Panc1 (cell line): ENCODE data around the gene LITAF. TPM values are rescaled to one million over a fixed set of nuclear protein-coding genes. Genes with fewer than 3 reads are reported as not detected.
"Not testable (repeated sequence)": the region's sequence is repeated elsewhere in the genome, so short reads cannot be mapped to it uniquely, and the experiment has no call there.

Experiments used
- ATAC-seq: fragments of 200-7000 bp; cut with Tn5 transposase; 2 replicates; pipeline ENCODE4 v1.9.1; 2020; ENCODE audit warnings: mild to moderate bottlenecking, moderate library complexity
- BruUV-seq: library from RNA; stranded (reverse); fragments of 400-500 nt; replicated peaks from 2 replicates; lab custom pipeline; 2021; lab: Mats Ljungman, UMichigan
- CTCF ChIA-PET: fragments of 300-600 bp; sonication (Branson Sonifier 250); formaldehyde crosslinking; loops from one replicate; lab custom pipeline; 2022; ENCODE audit warnings: antibody characterized with exemption; lab: Charles Lee
- POLR2A ChIA-PET: fragments of 300-600 bp; sonication (Branson Sonifier 250); formaldehyde crosslinking; loops from one replicate; lab custom pipeline; 2022; ENCODE audit warnings: antibody characterized with exemption; lab: Charles Lee
- DNase-seq: peaks from one replicate; pipeline ENCODE4 v3.0.0-alpha.2; 2010; ENCODE audit warnings: low read depth, low spot score
- H3K27ac ChIP-seq: 2 replicates; pipeline ENCODE4 v1.5.1; 2011; ENCODE audit warnings: mild to moderate bottlenecking, low read length, inconsistent platforms
- H3K27me3 ChIP-seq: fragments of 200-500 bp; sonication (Bioruptor generic); 2 replicates; pipeline ENCODE4 v1.6.0; 2014; ENCODE audit warnings: low read length, inconsistent platforms; ENCODE audit not compliant: control insufficient read depth, insufficient read depth
- H3K36me3 ChIP-seq: fragments of 200-500 bp; sonication (Bioruptor generic); 2 replicates; pipeline ENCODE4 v1.5.1; 2014; ENCODE audit warnings: inconsistent platforms, mild to moderate bottlenecking, low read length, moderate library complexity; ENCODE audit not compliant: control insufficient read depth, insufficient read depth
- H3K4me1 ChIP-seq: 2 replicates; pipeline ENCODE4 v1.5.1; 2011; ENCODE audit warnings: inconsistent platforms, mild to moderate bottlenecking, low read length, moderate library complexity; ENCODE audit not compliant: control insufficient read depth, insufficient read depth
- H3K4me3 ChIP-seq, 2 experiments: 2 replicates each; pipeline ENCODE4 v1.5.1; 2011 to 2012; ENCODE audit warnings: low read depth in 2 of 2, low read length in 2 of 2, mild to moderate bottlenecking in 2 of 2, inconsistent platforms in 1 of 2, moderate library complexity in 1 of 2
- H3K9me3 ChIP-seq: fragments of 200-500 bp; sonication (Bioruptor generic); 2 replicates; pipeline ENCODE4 v1.5.1; 2014; ENCODE audit warnings: low read depth, mild to moderate bottlenecking, inconsistent platforms, low read length, moderate library complexity; ENCODE audit not compliant: control insufficient read depth, insufficient read depth
- CTCF ChIP-seq: fragments of 450-650 bp; IDR thresholded peaks from 2 replicates; pipeline ENCODE4 v1.5.1; 2017; ENCODE audit warnings: mild to moderate bottlenecking
- POLR2AphosphoS5 ChIP-seq: IDR thresholded peaks from 2 replicates; pipeline ENCODE4 v1.6.1; 2012; ENCODE audit warnings: mild to moderate bottlenecking, low read depth, low read length, moderate library complexity
- SIN3A ChIP-seq: IDR thresholded peaks from 2 replicates; pipeline ENCODE4 v1.6.1; 2012; ENCODE audit warnings: low read depth, mild to moderate bottlenecking, low read length, moderate library complexity, borderline replicate concordance; ENCODE audit not compliant: insufficient read depth
- TCF7L2 ChIP-seq: IDR thresholded peaks from 2 replicates; pipeline ENCODE4 v1.6.1; 2011; ENCODE audit warnings: mild to moderate bottlenecking, low read depth, low read length, inconsistent platforms
- in situ Hi-C: cut with HindIII; loops from 2 replicates; pipeline ENCODE4 v1.10.0; 2016; ENCODE audit warnings: low sequenced_read_pairs, low pct_unique_long_range_greater_than_20kb
- intact Hi-C: fragments of 100-400 bp; cut with micrococcal nuclease; formaldehyde crosslinking; loops from one replicate; pipeline ENCODE4 v1.10.0; 2022; ENCODE audit not compliant: unreplicated experiment
- total RNA-seq: library from RNA; stranded (reverse); gene quantifications from one replicate; pipeline ENCODE4 v1.2.1, GENCODE V29; 2021; ENCODE audit not compliant: unreplicated experiment
- TF ChIP-seq, protein P1 (sequence below), 2 experiments: IDR thresholded peaks; 2 replicates each; pipeline ENCODE4 v1.6.1; 2011 to 2012; ENCODE audit warnings: low read depth in 2 of 2, control low read depth in 1 of 2, low read length in 1 of 2, mild to moderate bottlenecking in 1 of 2, moderate library complexity in 1 of 2; ENCODE audit not compliant: insufficient read depth in 1 of 2

The LITAF gene
- total RNA-seq, 1 experiment from 2014 or later, result 85.2 TPM

DNA sequence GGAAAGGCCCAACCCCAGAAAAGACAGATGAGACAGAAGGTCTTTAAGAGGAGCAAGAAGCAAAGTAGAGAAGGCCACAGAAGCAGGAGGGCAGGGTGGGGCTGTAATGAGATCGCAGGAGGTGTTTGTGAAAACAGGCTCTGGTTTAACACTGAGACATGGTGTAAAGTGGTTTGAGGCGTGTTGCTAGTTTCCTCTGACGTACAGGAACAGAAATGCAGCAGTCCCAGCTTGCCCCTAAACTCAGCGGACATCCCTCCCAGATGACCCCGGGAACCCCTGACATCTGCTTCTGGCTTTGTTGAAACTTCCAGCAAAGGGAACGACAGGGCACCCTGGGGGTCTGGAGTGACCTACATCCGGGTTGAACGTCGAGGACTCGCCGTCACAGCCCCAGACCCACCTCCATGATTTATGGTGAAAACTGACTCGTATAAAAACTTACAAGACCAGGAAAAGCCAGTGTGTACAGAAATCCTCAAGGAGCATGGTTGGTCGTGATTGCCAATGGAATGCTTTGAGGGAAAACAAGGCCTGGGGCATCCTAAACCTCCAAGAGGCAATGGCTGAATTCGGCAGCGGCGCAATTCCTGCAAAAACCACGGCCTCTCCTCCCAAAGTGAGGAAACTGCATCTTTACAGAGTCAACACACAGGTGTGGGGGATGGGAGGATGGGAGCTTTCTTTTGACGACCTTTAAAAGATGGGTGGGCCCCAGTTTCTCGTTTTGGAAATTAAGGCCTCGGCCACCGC, 25.8 kb downstream of the LITAF start:
- Histone ChIP-seq H3K4me3 (no peak overlapping the region), H3K36me3 (no peaks in the 10 kb centered on the region), H3K4me1 (peaks cover 3% of the 10 kb centered on the region), H3K9me3 (peaks cover 3% of the 10 kb centered on the region; the same call in 1 of the 2 replicates), H3K27me3 (no peaks in the 10 kb centered on the region), H3K27ac (no peak overlapping the region)
- POLR2A ChIA-PET, result interaction anchor here (0.7 kb wide), 1 partner anchor 299 kb away, joined by 3 read pairs; no protein-coding TSS in a partner anchor
- ATAC-seq (no peak), DNase-seq (no peak)
- TF ChIP-seq POLR2AphosphoS5 (no peak), TCF7L2 (no peak), SIN3A (no peak), CTCF (no peak)
- TF ChIP-seq, protein P1, sequence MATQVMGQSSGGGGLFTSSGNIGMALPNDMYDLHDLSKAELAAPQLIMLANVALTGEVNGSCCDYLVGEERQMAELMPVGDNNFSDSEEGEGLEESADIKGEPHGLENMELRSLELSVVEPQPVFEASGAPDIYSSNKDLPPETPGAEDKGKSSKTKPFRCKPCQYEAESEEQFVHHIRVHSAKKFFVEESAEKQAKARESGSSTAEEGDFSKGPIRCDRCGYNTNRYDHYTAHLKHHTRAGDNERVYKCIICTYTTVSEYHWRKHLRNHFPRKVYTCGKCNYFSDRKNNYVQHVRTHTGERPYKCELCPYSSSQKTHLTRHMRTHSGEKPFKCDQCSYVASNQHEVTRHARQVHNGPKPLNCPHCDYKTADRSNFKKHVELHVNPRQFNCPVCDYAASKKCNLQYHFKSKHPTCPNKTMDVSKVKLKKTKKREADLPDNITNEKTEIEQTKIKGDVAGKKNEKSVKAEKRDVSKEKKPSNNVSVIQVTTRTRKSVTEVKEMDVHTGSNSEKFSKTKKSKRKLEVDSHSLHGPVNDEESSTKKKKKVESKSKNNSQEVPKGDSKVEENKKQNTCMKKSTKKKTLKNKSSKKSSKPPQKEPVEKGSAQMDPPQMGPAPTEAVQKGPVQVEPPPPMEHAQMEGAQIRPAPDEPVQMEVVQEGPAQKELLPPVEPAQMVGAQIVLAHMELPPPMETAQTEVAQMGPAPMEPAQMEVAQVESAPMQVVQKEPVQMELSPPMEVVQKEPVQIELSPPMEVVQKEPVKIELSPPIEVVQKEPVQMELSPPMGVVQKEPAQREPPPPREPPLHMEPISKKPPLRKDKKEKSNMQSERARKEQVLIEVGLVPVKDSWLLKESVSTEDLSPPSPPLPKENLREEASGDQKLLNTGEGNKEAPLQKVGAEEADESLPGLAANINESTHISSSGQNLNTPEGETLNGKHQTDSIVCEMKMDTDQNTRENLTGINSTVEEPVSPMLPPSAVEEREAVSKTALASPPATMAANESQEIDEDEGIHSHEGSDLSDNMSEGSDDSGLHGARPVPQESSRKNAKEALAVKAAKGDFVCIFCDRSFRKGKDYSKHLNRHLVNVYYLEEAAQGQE (IDR thresholded peaks at IDR 0.05; ENCODE audit: insufficient read depth in 1 of 2, low read depth in 2 of 2, low read length in 1 of 2), result no peak
- BruUV-seq, result no TSS peak
- intact Hi-C loops (no loop called here), in situ Hi-C loops (no loop called here)
- CTCF ChIA-PET, result no interaction called here

- H3K9me3 ChIP-seq, H3K27ac ChIP-seq, intact Hi-C loops, BruUV-seq, ATAC-seq, POLR2A ChIA-PET, H3K36me3 ChIP-seq, H3K27me3 ChIP-seq, DNase-seq, H3K4me1 ChIP-seq, H3K4me3 ChIP-seq, CTCF ChIA-PET, in situ Hi-C loops: not testable (repeated sequence)
These were observed 28.4 kb downstream of the LITAF start for GRCh38 chr16:11558308-11558823.

DNA sequence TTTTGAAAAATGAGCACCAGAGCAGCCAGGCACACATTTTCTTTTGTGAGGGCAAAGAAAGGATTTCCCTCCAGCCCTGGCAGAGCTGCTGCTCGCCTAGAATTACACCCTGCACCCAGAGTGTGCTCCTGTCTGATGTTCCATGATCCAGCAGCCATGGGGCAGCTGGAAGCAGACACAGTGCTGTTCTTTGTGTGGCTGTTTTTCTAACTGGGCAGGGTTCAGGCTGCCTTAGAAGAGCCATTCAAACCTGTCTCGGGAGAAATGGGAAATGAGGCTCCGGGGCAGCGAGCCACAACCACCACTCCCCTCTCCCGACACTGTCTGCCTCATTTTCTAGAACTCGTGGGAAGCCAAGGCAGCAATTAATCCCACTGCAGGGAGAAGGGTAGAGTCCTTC, 28.9 kb downstream of the LITAF start:
- no peak overlapping the region for H3K27ac ChIP-seq
- intact Hi-C loops, result no loop called here

More for the DNA sequence above, 28.9 kb downstream of the LITAF start:
- ChIA-PET CTCF (no interaction called here), POLR2A (no interaction called here)
- H3K4me3 ChIP-seq, result no peak overlapping the region
- BruUV-seq, result no TSS peak
- TF ChIP-seq, protein P1 (IDR thresholded peaks at IDR 0.05; ENCODE audit: insufficient read depth in 1 of 2, low read depth in 2 of 2, low read length in 1 of 2), result no peak
- TF ChIP-seq CTCF, result no peak
- H3K4me1 ChIP-seq, result peaks cover 3% of the 10 kb centered on the region
- DNase-seq (no peak), ATAC-seq (no peak; the same call in 1 of the 2 replicates)
- H3K9me3 ChIP-seq, result peaks cover 3% of the 10 kb centered on the region; the same call in 1 of the 2 replicates
- no peaks in the 10 kb centered on the region for H3K27me3 ChIP-seq
- H3K36me3 ChIP-seq, result no peaks in the 10 kb centered on the region
- in situ Hi-C loops, result no loop called here
